Hepatocyte (in vitro differentiated cells): ENCODE results near the gene PVALEF.

Source experiments
- EZH2 ChIP-seq: fragments of 200-600 bp; sonication (generic); IDR thresholded peaks from 2 replicates; pipeline ENCODE4 v1.6.1; 2016; ENCODE audit warnings: antibody characterized with exemption, mild to moderate bottlenecking, borderline replicate concordance
- TF ChIP-seq, protein P1 (sequence below): fragments of 200-600 bp; sonication (generic); IDR thresholded peaks from 2 replicates; pipeline ENCODE4 v1.5.1; 2016; ENCODE audit warnings: antibody characterized with exemption, mild to moderate bottlenecking; ENCODE audit not compliant: poor library complexity

DNA sequence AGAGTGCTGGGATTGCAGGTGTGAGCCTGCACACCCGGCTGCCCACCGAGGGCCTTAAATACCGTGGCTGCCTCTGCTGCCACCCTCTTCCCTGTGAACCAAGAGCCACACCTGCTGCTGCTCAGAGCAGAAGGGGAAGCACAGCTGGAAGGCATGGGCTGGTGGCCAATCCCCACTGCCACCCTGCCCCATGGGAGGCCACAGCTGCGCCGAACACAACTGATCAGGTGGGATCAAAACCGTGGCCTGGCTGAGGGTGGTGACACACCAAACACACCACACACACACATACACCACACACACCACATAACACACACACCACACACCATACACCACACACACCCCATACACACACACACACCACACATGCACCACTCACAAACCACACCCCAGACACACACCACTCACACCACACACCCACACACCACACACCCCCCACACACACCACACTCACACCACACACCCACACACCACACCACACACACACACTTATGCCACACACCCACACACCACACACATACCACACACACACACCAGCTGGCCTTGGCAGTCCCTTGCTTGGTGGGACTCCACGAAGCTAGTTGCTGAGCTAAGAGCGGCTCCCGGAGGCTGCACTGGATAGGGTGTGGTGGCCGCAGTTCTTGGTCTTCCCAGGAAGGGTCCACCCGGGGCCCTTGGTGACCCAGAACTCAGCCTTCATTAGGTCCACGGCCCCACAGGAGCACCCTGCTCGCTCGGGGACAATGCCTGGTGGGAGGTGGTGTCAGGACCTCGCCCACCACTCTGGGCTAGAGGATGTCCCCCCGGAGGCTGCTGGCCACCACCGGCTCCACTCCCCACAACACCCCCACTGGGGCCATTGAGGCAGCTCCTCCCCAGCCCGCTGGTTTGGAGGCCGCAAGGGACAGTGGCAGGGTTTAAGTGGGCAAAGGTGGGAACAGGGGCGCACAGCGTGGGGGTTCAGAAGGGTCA, 42.6 kb downstream of the PVALEF start:
- TF ChIP-seq, protein P1, sequence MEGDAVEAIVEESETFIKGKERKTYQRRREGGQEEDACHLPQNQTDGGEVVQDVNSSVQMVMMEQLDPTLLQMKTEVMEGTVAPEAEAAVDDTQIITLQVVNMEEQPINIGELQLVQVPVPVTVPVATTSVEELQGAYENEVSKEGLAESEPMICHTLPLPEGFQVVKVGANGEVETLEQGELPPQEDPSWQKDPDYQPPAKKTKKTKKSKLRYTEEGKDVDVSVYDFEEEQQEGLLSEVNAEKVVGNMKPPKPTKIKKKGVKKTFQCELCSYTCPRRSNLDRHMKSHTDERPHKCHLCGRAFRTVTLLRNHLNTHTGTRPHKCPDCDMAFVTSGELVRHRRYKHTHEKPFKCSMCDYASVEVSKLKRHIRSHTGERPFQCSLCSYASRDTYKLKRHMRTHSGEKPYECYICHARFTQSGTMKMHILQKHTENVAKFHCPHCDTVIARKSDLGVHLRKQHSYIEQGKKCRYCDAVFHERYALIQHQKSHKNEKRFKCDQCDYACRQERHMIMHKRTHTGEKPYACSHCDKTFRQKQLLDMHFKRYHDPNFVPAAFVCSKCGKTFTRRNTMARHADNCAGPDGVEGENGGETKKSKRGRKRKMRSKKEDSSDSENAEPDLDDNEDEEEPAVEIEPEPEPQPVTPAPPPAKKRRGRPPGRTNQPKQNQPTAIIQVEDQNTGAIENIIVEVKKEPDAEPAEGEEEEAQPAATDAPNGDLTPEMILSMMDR = no peak
- no peak for TF ChIP-seq EZH2
